Measurements from ENCODE around the gene MRPS12. TPM values are rescaled to one million over a fixed set of nuclear protein-coding genes. Genes with fewer than 3 reads are reported as not detected.

The MRPS12 gene
- polyA plus RNA-seq, 2 of the 4 experiments (the other 2 are of a cell fraction) = 92.8 to 217 TPM

- no peak for TF ChIP-seq REST (IDR thresholded peaks at IDR 0.05)
- no peak for TF ChIP-seq MYC (IDR thresholded peaks at IDR 0.05; ENCODE audit: borderline replicate concordance, low read length)
- no peak for TF ChIP-seq PBX3 (IDR thresholded peaks at IDR 0.05)
- TF ChIP-seq NPAS2 (CRISPR knock-in tag; IDR thresholded peaks at IDR 0.05; ENCODE audit: borderline replicate concordance) = no peak
Measured at GRCh38 chr19:38889803-38890202, 40.9 kb upstream of the MRPS12 start (continued).

GRCh38 chr19:38890686-38891085 is 40.1 kb upstream of the MRPS12 start:
- POLR2A ChIA-PET = interaction anchor here (0.6 kb wide), 1 partner anchor 48 kb away, joined by 3 read pairs; no protein-coding TSS in a partner anchor
- H3K9me3 ChIP-seq = no peaks in the 10 kb centered on the region
- CTCF ChIA-PET = interaction anchor here (0.6 to 31.8 kb wide), 5 partner anchors 22 to 488 kb away, joined by 3 to 652 read pairs (median 7); partner anchors contain the start of genes FAM98C and RINL
- H3K4me3 ChIP-seq = no peak overlapping the region
- FAIRE-seq = peak; percentile 76
- ATAC-seq = no peak
- TF ChIP-seq HDAC2 (IDR thresholded peaks at IDR 0.05) (no peak), SREBF2 (IDR thresholded peaks at IDR 0.05) (no peak), NPAS2 (CRISPR knock-in tag; IDR thresholded peaks at IDR 0.05; ENCODE audit: borderline replicate concordance) (no peak), EHMT2 (IDR thresholded peaks at IDR 0.05; ENCODE audit: low read depth) (no peak), FOSB (CRISPR knock-in tag; IDR thresholded peaks at IDR 0.05) (no peak), FOSL2 (IDR thresholded peaks at IDR 0.05) (no peak), FOSL2 (CRISPR knock-in tag; IDR thresholded peaks at IDR 0.05) (no peak), RAD21 (conservative IDR thresholded peaks at IDR 0.05 in 1 of 2, IDR thresholded peaks at IDR 0.05 in 1 of 2) (no peak), CEBPB (IDR thresholded peaks at IDR 0.05) (no peak), RARB (CRISPR knock-in tag; IDR thresholded peaks at IDR 0.05) (no peak), HOXB13 (CRISPR knock-in tag; IDR thresholded peaks at IDR 0.05; ENCODE audit: low read depth) (no peak), RNF2 (IDR thresholded peaks at IDR 0.05; ENCODE audit: borderline replicate concordance, low read depth) (no peak), CHD2 (IDR thresholded peaks at IDR 0.05; ENCODE audit: low read length, partially characterized antibody) (no peak), GATA3 (IDR thresholded peaks at IDR 0.05; ENCODE audit: borderline replicate concordance) (no peak), CBX8 (IDR thresholded peaks at IDR 0.05) (no peak), RCOR1 (IDR thresholded peaks at IDR 0.05; ENCODE audit: low read depth, low read length) (no peak)
- DNase-seq (ENCODE audit: low read depth in 1 of 2, low spot score in 1 of 2) = no peak
- no peak overlapping the region for H3K4me2 ChIP-seq
- H3K4me1 ChIP-seq = no peaks in the 10 kb centered on the region
- H3K27ac ChIP-seq = no peak overlapping the region

- TF ChIP-seq PHF8 (IDR thresholded peaks at IDR 0.05; ENCODE audit: borderline replicate concordance, low read depth) = no peak
- TF ChIP-seq ZC3H11A (IDR thresholded peaks at IDR 0.05) = no peak
- TF ChIP-seq MYC (IDR thresholded peaks at IDR 0.05; ENCODE audit: borderline replicate concordance, low read length) = no peak
- no peak for TF ChIP-seq MAZ (IDR thresholded peaks at IDR 0.05; ENCODE audit: borderline replicate concordance, low read depth, low read length)
- TF ChIP-seq SREBF2 (IDR thresholded peaks at IDR 0.05) = no peak
- TF ChIP-seq ZNF302 (CRISPR knock-in tag; IDR thresholded peaks at IDR 0.05) = no peak
- TF ChIP-seq BHLHE40 (IDR thresholded peaks at IDR 0.05; ENCODE audit: low read depth, low read length) = no peak
- TF ChIP-seq HOXB5 (CRISPR knock-in tag; IDR thresholded peaks at IDR 0.05) = no peak
- TF ChIP-seq EP300 (IDR thresholded peaks at IDR 0.05) = no peak
- no peak for TF ChIP-seq KDM1A (IDR thresholded peaks at IDR 0.05; ENCODE audit: low read depth)
- no peak for TF ChIP-seq FOSL2 (IDR thresholded peaks at IDR 0.05)
- TF ChIP-seq FOSL2 (CRISPR knock-in tag; IDR thresholded peaks at IDR 0.05) = no peak
- no peak for TF ChIP-seq RARB (CRISPR knock-in tag; IDR thresholded peaks at IDR 0.05)
- TF ChIP-seq CHD4 (IDR thresholded peaks at IDR 0.05; ENCODE audit: borderline replicate concordance) = no peak
- TF ChIP-seq CBX2 (IDR thresholded peaks at IDR 0.05; ENCODE audit: borderline replicate concordance, low read depth) = no peak
- Histone ChIP-seq H3K4me1 (no peaks in the 10 kb centered on the region), H3K4me3 (no peak overlapping the region), H3K9me3 (no peaks in the 10 kb centered on the region), H3K27ac (no peak overlapping the region), H3K4me2 (no peak overlapping the region)
- ATAC-seq (no peak), DNase-seq (ENCODE audit: low read depth in 1 of 2, low spot score in 1 of 2) (no peak), FAIRE-seq (no peak)
- WGBS (ENCODE audit: missing lambda C conversion rate) = 75% methylated on average over 6 of the region's 6 CpGs
- POLR2A ChIA-PET = no interaction called here
- CTCF ChIA-PET = interaction anchor here (0.6 to 31.8 kb wide), 5 partner anchors 23 to 658 kb away, joined by 3 to 652 read pairs (median 9); partner anchors contain the start of genes MRPS12, RINL and SARS2
Measured at GRCh38 chr19:38891771-38892170, 39.0 kb upstream of the MRPS12 start.
